Measurements from ENCODE around the gene EDAR. TPM values are rescaled to one million over a fixed set of nuclear protein-coding genes. Genes with fewer than 3 reads are reported as not detected.

Gene EDAR
- total and polyA plus RNA-seq, 9 of the 15 experiments (the other 6 are each of a cell fraction or from before 2014, with no cell fraction given): 0.01 TPM; not detected in 8

GRCh38 chr2:108979461-108979860, 9.6 kb downstream of the EDAR start (continued):
- TF ChIP-seq DIDO1 (tag; IDR thresholded peaks at IDR 0.05; ENCODE audit: low read depth) (no peak), CHD2 (IDR thresholded peaks at IDR 0.05; ENCODE audit: low read depth, low read length) (no peak), ZNF57 (CRISPR knock-in tag; IDR thresholded peaks at IDR 0.05) (no peak)

- Histone ChIP-seq H3K9me3 (replicated peaks; ENCODE audit: control insufficient read depth, insufficient read depth, low read depth, low read length) (no peaks in the 10 kb centered on the region), H3K4me2 (ENCODE audit: insufficient read depth, low read length) (no peak overlapping the region), H3K27ac (ENCODE audit: extremely low read depth, low read depth, low read length) (no peak overlapping the region), H3K79me2 (ENCODE audit: control insufficient read depth, insufficient read depth, low read length) (no peaks in the 10 kb centered on the region), H3K36me3 (ENCODE audit: control insufficient read depth, insufficient read depth, low read length) (no peaks in the 10 kb centered on the region), H3K9me1 (ENCODE audit: control insufficient read depth, insufficient read depth, low read length) (no peaks in the 10 kb centered on the region), H3K27me3 (ENCODE audit: control insufficient read depth in 2 of 2, insufficient read depth in 2 of 2, low read length in 2 of 2) (peaks cover 39 to 76% of the 10 kb centered on the region in 2 experiments), H3K4me1 (replicated peaks in 1 of 2; ENCODE audit: control insufficient read depth in 2 of 2, insufficient read depth in 2 of 2, low read length in 2 of 2) (no peaks in the 10 kb centered on the region; a peak in 1 of 5 replicates), H4K20me1 (replicated peaks; ENCODE audit: control insufficient read depth, insufficient read depth, low read length) (0 out of 2 replicates have a peak, but pooled peaks cover 3% of the 10 kb centered on the region), H2AFZ (ENCODE audit: low read depth, low read length) (no peak overlapping the region), H3K4me3 (no peak overlapping the region), H3K9ac (ENCODE audit: insufficient read depth in 1 of 2, low read depth in 2 of 2, low read length in 2 of 2) (no peak overlapping the region)
- intact Hi-C loops (cut with micrococcal nuclease) (no loop called here), in situ Hi-C loops (cut with MboI) (no loop called here)
- ATAC-seq (no peak), DNase-seq (ENCODE audit: extremely low read depth in 1 of 4, low spot score in 3 of 4) (no peak), FAIRE-seq (no peak)
- no TSS peak for BruUV-seq (replicated peaks)
- ChIA-PET POLR2A (no interaction called here), CTCF (ENCODE audit: low intra/inter-chr PET ratio) (no interaction called here)
- WGBS (ENCODE audit: insufficient coverage, low coverage, missing lambda C conversion rate): 2% methylated on average over 7 of the region's 7 CpGs
- no peak for TF ChIP-seq ATF4 (CRISPR knock-in tag; IDR thresholded peaks at IDR 0.05)
Observed at GRCh38 chr2:108978709-108979111, 10.3 kb downstream of the EDAR start.

Measured in K562 (cell line).